ENCODE results near the gene SS18L1. TPM values are rescaled to one million over a fixed set of nuclear protein-coding genes. Genes with fewer than 3 reads are reported as not detected.

Gene SS18L1
- total RNA-seq, 1 experiment from 2014 or later: 12.3 TPM

GRCh38 chr20:62227977-62228958 lies 84.7 kb downstream of the SS18L1 start:
- no peak overlapping the region for H3K4me3 ChIP-seq (ENCODE audit: low read length)
- H3K4me1 ChIP-seq (ENCODE audit: low read length): peaks cover 7% of the 10 kb centered on the region; the same call in 1 of the 2 replicates
- H4K20me1 ChIP-seq (ENCODE audit: insufficient read depth, low read depth, low read length): no peaks in the 10 kb centered on the region; the same call in 1 of the 2 replicates
- H3K9me3 ChIP-seq (ENCODE audit: low read length): no peaks in the 10 kb centered on the region
- no peak overlapping the region for H3K9ac ChIP-seq (ENCODE audit: low read length)
- H3K27me3 ChIP-seq (ENCODE audit: low read length): no peaks in the 10 kb centered on the region
- no peak overlapping the region for H3K27ac ChIP-seq (ENCODE audit: low read length)
- peak; percentile 54 for DNase-seq
- H3K79me2 ChIP-seq (ENCODE audit: low read length): no peaks in the 10 kb centered on the region
- no peaks in the 10 kb centered on the region for H3K9me2 ChIP-seq (replicated peaks; ENCODE audit: insufficient read depth, low read length)
- no peak overlapping the region for H2AFZ ChIP-seq (ENCODE audit: low read length)
- H3K4me2 ChIP-seq (ENCODE audit: low read depth, low read length, poor library complexity, severe bottlenecking): no peak overlapping the region
- no peaks in the 10 kb centered on the region for H3K36me3 ChIP-seq (ENCODE audit: insufficient read depth, low read length)

- Histone ChIP-seq H3K4me3 (ENCODE audit: low read length) (no peak overlapping the region), H4K20me1 (ENCODE audit: insufficient read depth, low read depth, low read length) (no peaks in the 10 kb centered on the region; the same call in 1 of the 2 replicates), H2AFZ (ENCODE audit: low read length) (no peak overlapping the region), H3K4me2 (ENCODE audit: low read depth, low read length, poor library complexity, severe bottlenecking) (no peak overlapping the region), H3K9me2 (replicated peaks; ENCODE audit: insufficient read depth, low read length) (no peaks in the 10 kb centered on the region), H3K36me3 (ENCODE audit: insufficient read depth, low read length) (no peaks in the 10 kb centered on the region), H3K9me3 (ENCODE audit: low read length) (no peaks in the 10 kb centered on the region), H3K27ac (ENCODE audit: low read length) (no peak overlapping the region), H3K4me1 (ENCODE audit: low read length) (peaks cover 7% of the 10 kb centered on the region; the same call in 1 of the 2 replicates), H3K9ac (ENCODE audit: low read length) (no peak overlapping the region), H3K79me2 (ENCODE audit: low read length) (no peaks in the 10 kb centered on the region), H3K27me3 (ENCODE audit: low read length) (no peaks in the 10 kb centered on the region)
- no peak for DNase-seq
Measured at GRCh38 chr20:62228982-62229545, 85.5 kb downstream of the SS18L1 start.

GRCh38 chr20:62229667-62230066 lies 86.1 kb downstream of the SS18L1 start:
- no peaks in the 10 kb centered on the region for H3K79me2 ChIP-seq (ENCODE audit: low read length)
- no peak overlapping the region for H3K4me2 ChIP-seq (ENCODE audit: low read depth, low read length, poor library complexity, severe bottlenecking)
- no peaks in the 10 kb centered on the region for H3K27me3 ChIP-seq (ENCODE audit: low read length)

GRCh38 chr20:62230276-62230675 lies 86.7 kb downstream of the SS18L1 start:
- H3K9me2 ChIP-seq (replicated peaks; ENCODE audit: insufficient read depth, low read length): no peaks in the 10 kb centered on the region

More at GRCh38 chr20:62229667-62230066, 86.1 kb downstream of the SS18L1 start:
- H3K4me1 ChIP-seq (ENCODE audit: low read length): peaks cover 7% of the 10 kb centered on the region; the same call in 1 of the 2 replicates
- H3K36me3 ChIP-seq (ENCODE audit: insufficient read depth, low read length): no peaks in the 10 kb centered on the region
- no peak for DNase-seq
- H2AFZ ChIP-seq (ENCODE audit: low read length): no peak overlapping the region
- no peak overlapping the region for H3K27ac ChIP-seq (ENCODE audit: low read length)
- no peaks in the 10 kb centered on the region for H3K9me3 ChIP-seq (ENCODE audit: low read length)
- no peaks in the 10 kb centered on the region; the same call in 1 of the 2 replicates for H4K20me1 ChIP-seq (ENCODE audit: insufficient read depth, low read depth, low read length)
- H3K9ac ChIP-seq (ENCODE audit: low read length): no peak overlapping the region
- no peak overlapping the region for H3K4me3 ChIP-seq (ENCODE audit: low read length)
- H3K9me2 ChIP-seq (replicated peaks; ENCODE audit: insufficient read depth, low read length): no peaks in the 10 kb centered on the region

GRCh38 chr20:62230696-62231095 lies 87.1 kb downstream of the SS18L1 start:
- Histone ChIP-seq H3K9me2 (replicated peaks; ENCODE audit: insufficient read depth, low read length) (no peaks in the 10 kb centered on the region), H3K27ac (ENCODE audit: low read length) (no peak overlapping the region), H3K4me2 (ENCODE audit: low read depth, low read length, poor library complexity, severe bottlenecking) (no peak overlapping the region), H3K9me3 (ENCODE audit: low read length) (no peaks in the 10 kb centered on the region), H4K20me1 (ENCODE audit: insufficient read depth, low read depth, low read length) (no peaks in the 10 kb centered on the region; the same call in 1 of the 2 replicates), H3K79me2 (ENCODE audit: low read length) (no peaks in the 10 kb centered on the region), H3K9ac (ENCODE audit: low read length) (no peak overlapping the region), H3K27me3 (ENCODE audit: low read length) (no peaks in the 10 kb centered on the region), H3K4me1 (ENCODE audit: low read length) (no peaks in the 10 kb centered on the region), H3K4me3 (ENCODE audit: low read length) (no peak overlapping the region), H2AFZ (ENCODE audit: low read length) (no peak overlapping the region), H3K36me3 (ENCODE audit: insufficient read depth, low read length) (no peaks in the 10 kb centered on the region)
- DNase-seq: no peak

More at GRCh38 chr20:62230276-62230675, 86.7 kb downstream of the SS18L1 start:
- no peaks in the 10 kb centered on the region for H3K79me2 ChIP-seq (ENCODE audit: low read length)
- no peak overlapping the region for H3K4me2 ChIP-seq (ENCODE audit: low read depth, low read length, poor library complexity, severe bottlenecking)
- no peaks in the 10 kb centered on the region for H3K36me3 ChIP-seq (ENCODE audit: insufficient read depth, low read length)
- H3K9ac ChIP-seq (ENCODE audit: low read length): no peak overlapping the region
- H3K9me3 ChIP-seq (ENCODE audit: low read length): no peaks in the 10 kb centered on the region
- no peaks in the 10 kb centered on the region; the same call in 1 of the 2 replicates for H4K20me1 ChIP-seq (ENCODE audit: insufficient read depth, low read depth, low read length)
- no peak overlapping the region for H3K27ac ChIP-seq (ENCODE audit: low read length)
- H3K4me1 ChIP-seq (ENCODE audit: low read length): peaks cover 3% of the 10 kb centered on the region; the same call in 1 of the 2 replicates
- no peaks in the 10 kb centered on the region for H3K27me3 ChIP-seq (ENCODE audit: low read length)
- no peak overlapping the region for H2AFZ ChIP-seq (ENCODE audit: low read length)
- no peak overlapping the region for H3K4me3 ChIP-seq (ENCODE audit: low read length)
- DNase-seq: no peak

- H4K20me1 ChIP-seq (ENCODE audit: insufficient read depth, low read depth, low read length): no peaks in the 10 kb centered on the region
- no peaks in the 10 kb centered on the region for H3K9me3 ChIP-seq (ENCODE audit: low read length)
- H3K79me2 ChIP-seq (ENCODE audit: low read length): no peaks in the 10 kb centered on the region
- H2AFZ ChIP-seq (ENCODE audit: low read length): no peak overlapping the region
- no peaks in the 10 kb centered on the region for H3K4me1 ChIP-seq (ENCODE audit: low read length)
- H3K9ac ChIP-seq (ENCODE audit: low read length): no peak overlapping the region
- H3K9me2 ChIP-seq (replicated peaks; ENCODE audit: insufficient read depth, low read length): no peaks in the 10 kb centered on the region
- no peak overlapping the region for H3K27ac ChIP-seq (ENCODE audit: low read length)
- H3K4me3 ChIP-seq (ENCODE audit: low read length): no peak overlapping the region
- no peak overlapping the region for H3K4me2 ChIP-seq (ENCODE audit: low read depth, low read length, poor library complexity, severe bottlenecking)
- DNase-seq: no peak
- no peaks in the 10 kb centered on the region for H3K27me3 ChIP-seq (ENCODE audit: low read length)
- H3K36me3 ChIP-seq (ENCODE audit: insufficient read depth, low read length): no peaks in the 10 kb centered on the region
Measured at GRCh38 chr20:62231292-62231691, 87.7 kb downstream of the SS18L1 start.

Other genes starting within 250 kb of the SS18L1 start
- gene TAF4, start 77.9 kb upstream of the SS18L1 start, total RNA-seq (2014; rRNA removed; shearing (Covaris generic); ENCODE audit: low replicate concordance): 19.5 and 19.7 TPM in 2 replicates
- 16.1 and 32.3 TPM in 2 replicates for gene LSM14B, start 21.3 kb upstream of the SS18L1 start, total RNA-seq (2014; rRNA removed; shearing (Covaris generic); ENCODE audit: low replicate concordance)
- 181 and 259 TPM in 2 replicates for gene PSMA7, start 375 bp upstream of the SS18L1 start, total RNA-seq (2014; rRNA removed; shearing (Covaris generic); ENCODE audit: low replicate concordance)
- 20.2 and 31.5 TPM in 2 replicates for gene MTG2, start 39.3 kb downstream of the SS18L1 start, total RNA-seq (2014; rRNA removed; shearing (Covaris generic); ENCODE audit: low replicate concordance)
- gene HRH3, start 76.5 kb downstream of the SS18L1 start, total RNA-seq (2014; rRNA removed; shearing (Covaris generic); ENCODE audit: low replicate concordance): not detected in 2 replicates
- 19.1 and 22.6 TPM in 2 replicates for gene OSBPL2, start 94.8 kb downstream of the SS18L1 start, total RNA-seq (2014; rRNA removed; shearing (Covaris generic); ENCODE audit: low replicate concordance)
- 53.5 and 109 TPM in 2 replicates for gene ADRM1, start 159.2 kb downstream of the SS18L1 start, total RNA-seq (2014; rRNA removed; shearing (Covaris generic); ENCODE audit: low replicate concordance)
- gene LAMA5, start 223.5 kb downstream of the SS18L1 start, total RNA-seq (2014; rRNA removed; shearing (Covaris generic); ENCODE audit: low replicate concordance): 3.2 and 17.5 TPM in 2 replicates
- 1,523 and 2,619 TPM in 2 replicates for gene RPS21, start 243.3 kb downstream of the SS18L1 start, total RNA-seq (2014; rRNA removed; shearing (Covaris generic); ENCODE audit: low replicate concordance)

Measured in Karpas-422 (cell line).